Measurements from ENCODE around the gene PFDN6. TPM values are rescaled to one million over a fixed set of nuclear protein-coding genes. Genes with fewer than 3 reads are reported as not detected.

PFDN6 gene
- total and polyA plus RNA-seq, 9 of the 15 experiments (the other 6 are each of a cell fraction or from before 2014, with no cell fraction given) = 6.8 to 475 (median 216) TPM

DNA sequence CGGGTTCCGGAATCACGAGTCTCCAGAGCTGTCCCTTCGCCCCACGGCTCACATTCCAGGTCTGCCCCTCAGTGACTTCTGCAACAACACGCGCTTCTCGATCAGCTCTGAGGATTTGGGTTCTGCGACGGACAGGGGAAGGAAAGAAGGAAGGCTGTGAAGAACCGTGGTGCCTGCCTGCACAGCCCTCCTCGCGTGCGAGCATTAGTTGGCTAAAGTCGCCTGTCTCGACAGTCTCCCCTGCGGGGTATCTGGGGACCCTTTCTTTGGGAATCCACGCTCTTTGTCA is 40.8 kb upstream of the PFDN6 start (continued):
- TF ChIP-seq, protein P1, sequence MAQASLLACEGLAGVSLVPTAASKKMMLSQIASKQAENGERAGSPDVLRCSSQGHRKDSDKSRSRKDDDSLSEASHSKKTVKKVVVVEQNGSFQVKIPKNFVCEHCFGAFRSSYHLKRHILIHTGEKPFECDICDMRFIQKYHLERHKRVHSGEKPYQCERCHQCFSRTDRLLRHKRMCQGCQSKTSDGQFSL (CRISPR knock-in tag; IDR thresholded peaks at IDR 0.05) = peak; percentile 9; the same call in 1 of the 2 replicates
- TF ChIP-seq, protein P1 (tag; IDR thresholded peaks at IDR 0.05) = no peak
- TF ChIP-seq GABPB2 (CRISPR knock-in tag; conservative IDR thresholded peaks at IDR 0.05) = no peak
- TF ChIP-seq NELFE (IDR thresholded peaks at IDR 0.05; ENCODE audit: insufficient read depth, insufficient read length) = no peak
- no peak for TF ChIP-seq ZNF175 (CRISPR knock-in tag; IDR thresholded peaks at IDR 0.05; ENCODE audit: low read depth)
- TF ChIP-seq CBX8 (IDR thresholded peaks at IDR 0.05; ENCODE audit: borderline replicate concordance, extremely low read depth, low read depth, low read length, poor library complexity, severe bottlenecking) = no peak
- TF ChIP-seq ZNF197 (CRISPR knock-in tag; IDR thresholded peaks at IDR 0.05; ENCODE audit: low read depth) = no peak
- no peak for TF ChIP-seq NR2F6 (CRISPR knock-in tag; IDR thresholded peaks at IDR 0.05)
- TF ChIP-seq ETS2 (tag; IDR thresholded peaks at IDR 0.05; ENCODE audit: borderline replicate concordance, poor library complexity, severe bottlenecking) = no peak
- TF ChIP-seq ZNF277 (CRISPR knock-in tag; IDR thresholded peaks at IDR 0.05; ENCODE audit: borderline replicate concordance) = no peak
- no peak for TF ChIP-seq CEBPG (CRISPR knock-in tag; IDR thresholded peaks at IDR 0.05)
- no peak for TF ChIP-seq CEBPG (tag; conservative IDR thresholded peaks at IDR 0.05 in 1 of 2, IDR thresholded peaks at IDR 0.05 in 1 of 2)
- peak; percentile 16; the same call in 1 of the 2 replicates for TF ChIP-seq THAP7 (CRISPR knock-in tag; IDR thresholded peaks at IDR 0.05)
- TF ChIP-seq SMARCE1 (IDR thresholded peaks at IDR 0.05) = no peak
- no peak for TF ChIP-seq PTRF (tag; IDR thresholded peaks at IDR 0.05)
- TF ChIP-seq NKRF (IDR thresholded peaks at IDR 0.05; ENCODE audit: borderline replicate concordance) = peak; percentile 70; the same call in 1 of the 2 replicates
- TF ChIP-seq, protein P2, sequence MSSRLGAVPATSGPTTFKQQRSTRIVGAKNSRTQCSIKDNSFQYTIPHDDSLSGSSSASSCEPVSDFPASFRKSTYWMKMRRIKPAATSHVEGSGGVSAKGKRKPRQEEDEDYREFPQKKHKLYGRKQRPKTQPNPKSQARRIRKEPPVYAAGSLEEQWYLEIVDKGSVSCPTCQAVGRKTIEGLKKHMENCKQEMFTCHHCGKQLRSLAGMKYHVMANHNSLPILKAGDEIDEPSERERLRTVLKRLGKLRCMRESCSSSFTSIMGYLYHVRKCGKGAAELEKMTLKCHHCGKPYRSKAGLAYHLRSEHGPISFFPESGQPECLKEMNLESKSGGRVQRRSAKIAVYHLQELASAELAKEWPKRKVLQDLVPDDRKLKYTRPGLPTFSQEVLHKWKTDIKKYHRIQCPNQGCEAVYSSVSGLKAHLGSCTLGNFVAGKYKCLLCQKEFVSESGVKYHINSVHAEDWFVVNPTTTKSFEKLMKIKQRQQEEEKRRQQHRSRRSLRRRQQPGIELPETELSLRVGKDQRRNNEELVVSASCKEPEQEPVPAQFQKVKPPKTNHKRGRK (tag; IDR thresholded peaks at IDR 0.05) = no peak
- no peak for TF ChIP-seq GTF3C2 (IDR thresholded peaks at IDR 0.05; ENCODE audit: borderline replicate concordance, extremely low read depth, insufficient read length)

Data from K562 (cell line).